ENCODE results near the gene TTC9. TPM values are rescaled to one million over a fixed set of nuclear protein-coding genes. Genes with fewer than 3 reads are reported as not detected.
A peak's percentile ranks its signal among the peaks of the same experiment; 100 is the strongest.

TTC9 gene
- total RNA-seq, 1 donor from 2014 or later: 1.2 TPM

DNA sequence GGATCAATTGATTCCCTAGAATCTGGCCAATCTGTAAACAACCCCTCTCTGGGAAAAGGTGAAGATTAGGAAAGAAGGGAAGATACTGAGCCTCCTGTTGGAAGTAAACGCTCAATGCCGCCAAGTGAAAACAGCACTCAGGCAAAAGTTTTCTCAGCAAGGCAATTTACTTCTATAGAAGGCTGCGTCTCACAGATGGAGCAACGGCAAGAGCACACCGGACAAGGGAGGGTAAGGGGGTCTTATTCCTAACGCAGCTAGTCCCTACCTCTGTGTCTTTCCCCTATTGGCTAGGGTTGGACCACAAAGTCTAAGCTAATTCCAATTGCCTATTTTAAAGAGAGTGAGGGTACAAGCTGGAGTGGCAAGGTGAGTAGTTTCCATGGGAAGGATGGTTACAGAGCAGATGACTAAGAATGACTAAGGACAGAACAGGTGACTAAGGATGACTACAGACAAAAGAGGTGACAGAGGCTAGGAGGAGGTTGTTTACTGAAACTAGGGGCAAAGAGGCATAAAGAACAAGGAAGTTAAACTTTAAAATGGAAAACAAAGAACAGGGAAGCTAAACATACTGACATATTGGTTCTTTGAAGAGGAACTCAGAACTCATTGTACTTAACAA, 5.6 kb upstream of the TTC9 start:
- Mint-ChIP-seq H3K27ac (ENCODE audit: unreplicated experiment) (no peak overlapping the region), H3K4me1 (ENCODE audit: unreplicated experiment) (peaks cover 2% of the 10 kb centered on the region), H3K27me3 (ENCODE audit: unreplicated experiment) (peaks cover 62% of the 10 kb centered on the region), H3K36me3 (ENCODE audit: unreplicated experiment) (no peaks in the 10 kb centered on the region), H3K4me3 (ENCODE audit: unreplicated experiment) (no peak overlapping the region), H3K9me3 (ENCODE audit: unreplicated experiment) (no peaks in the 10 kb centered on the region)
- DNase-seq (ENCODE audit: extremely low spot score, unreplicated experiment): no peak
- TF ChIP-seq, protein P1, sequence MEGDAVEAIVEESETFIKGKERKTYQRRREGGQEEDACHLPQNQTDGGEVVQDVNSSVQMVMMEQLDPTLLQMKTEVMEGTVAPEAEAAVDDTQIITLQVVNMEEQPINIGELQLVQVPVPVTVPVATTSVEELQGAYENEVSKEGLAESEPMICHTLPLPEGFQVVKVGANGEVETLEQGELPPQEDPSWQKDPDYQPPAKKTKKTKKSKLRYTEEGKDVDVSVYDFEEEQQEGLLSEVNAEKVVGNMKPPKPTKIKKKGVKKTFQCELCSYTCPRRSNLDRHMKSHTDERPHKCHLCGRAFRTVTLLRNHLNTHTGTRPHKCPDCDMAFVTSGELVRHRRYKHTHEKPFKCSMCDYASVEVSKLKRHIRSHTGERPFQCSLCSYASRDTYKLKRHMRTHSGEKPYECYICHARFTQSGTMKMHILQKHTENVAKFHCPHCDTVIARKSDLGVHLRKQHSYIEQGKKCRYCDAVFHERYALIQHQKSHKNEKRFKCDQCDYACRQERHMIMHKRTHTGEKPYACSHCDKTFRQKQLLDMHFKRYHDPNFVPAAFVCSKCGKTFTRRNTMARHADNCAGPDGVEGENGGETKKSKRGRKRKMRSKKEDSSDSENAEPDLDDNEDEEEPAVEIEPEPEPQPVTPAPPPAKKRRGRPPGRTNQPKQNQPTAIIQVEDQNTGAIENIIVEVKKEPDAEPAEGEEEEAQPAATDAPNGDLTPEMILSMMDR (IDR thresholded peaks at IDR 0.05): no peak

DNA sequence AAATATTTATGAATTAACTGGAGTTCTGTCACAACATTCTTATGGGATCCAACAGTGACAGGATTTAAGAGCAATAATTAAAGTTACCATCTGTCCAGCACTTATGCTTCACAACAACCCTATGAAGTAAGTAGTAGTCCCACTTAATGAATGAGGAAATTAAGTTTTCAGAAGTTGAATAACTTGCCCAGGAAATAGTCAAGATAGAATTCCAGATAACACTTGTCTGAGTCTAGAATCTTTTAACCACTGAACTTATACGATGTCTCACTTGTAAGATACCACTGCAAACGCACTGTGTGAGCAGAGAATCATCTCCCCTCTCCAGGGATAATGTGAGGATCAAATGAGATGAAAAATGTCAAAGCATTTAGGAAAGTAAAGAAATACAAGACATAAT, 3.3 kb upstream of the TTC9 start:
- no peaks in the 10 kb centered on the region for H3K36me3 Mint-ChIP-seq (ENCODE audit: unreplicated experiment)
- no peaks in the 10 kb centered on the region for H3K9me3 Mint-ChIP-seq (ENCODE audit: unreplicated experiment)
- TF ChIP-seq, protein P1 (IDR thresholded peaks at IDR 0.05): no peak
- H3K4me3 Mint-ChIP-seq (ENCODE audit: unreplicated experiment): no peak overlapping the region
- no peak overlapping the region for H3K27ac Mint-ChIP-seq (ENCODE audit: unreplicated experiment)
- peaks cover 66% of the 10 kb centered on the region for H3K27me3 Mint-ChIP-seq (ENCODE audit: unreplicated experiment)
- peaks cover 15% of the 10 kb centered on the region for H3K4me1 Mint-ChIP-seq (ENCODE audit: unreplicated experiment)
- no peak for DNase-seq (ENCODE audit: extremely low spot score, unreplicated experiment)

DNA sequence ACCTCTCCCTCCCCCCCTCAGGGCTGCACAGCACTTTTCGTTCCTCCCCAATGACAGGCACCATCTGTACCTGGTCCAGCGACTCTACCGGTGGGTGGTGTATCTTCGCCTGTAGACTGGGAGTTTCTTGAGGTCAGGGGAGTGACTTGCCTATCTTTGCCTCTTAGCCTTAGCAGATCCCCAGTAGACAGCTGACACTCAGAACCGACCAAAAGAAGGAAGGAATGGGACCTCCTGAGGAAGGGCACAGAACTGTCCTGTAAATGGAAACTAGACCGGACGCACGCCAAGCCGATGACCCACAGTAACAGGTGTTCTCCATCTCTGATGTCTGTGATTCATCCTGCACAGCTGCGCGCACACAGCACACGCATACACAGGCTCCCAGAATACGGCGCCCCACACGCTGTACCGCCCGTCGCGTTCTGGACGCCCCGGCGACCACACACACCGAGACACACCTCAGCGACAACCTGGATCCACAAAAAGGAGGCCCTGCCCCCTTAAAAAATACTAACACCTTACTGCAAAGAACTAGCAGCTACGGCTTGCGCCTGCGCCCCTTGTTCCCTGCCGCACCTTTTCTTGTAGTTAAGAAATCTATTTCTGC, 673 bp upstream of the TTC9 start:
- Mint-ChIP-seq H3K27me3 (ENCODE audit: unreplicated experiment) (peaks cover 48% of the 10 kb centered on the region), H3K36me3 (ENCODE audit: unreplicated experiment) (no peaks in the 10 kb centered on the region), H3K4me1 (ENCODE audit: unreplicated experiment) (peaks cover 17% of the 10 kb centered on the region), H3K9me3 (ENCODE audit: unreplicated experiment) (no peaks in the 10 kb centered on the region), H3K27ac (ENCODE audit: unreplicated experiment) (no peak overlapping the region), H3K4me3 (ENCODE audit: unreplicated experiment) (peak overlapping the region; percentile 78)
- DNase-seq (ENCODE audit: extremely low spot score, unreplicated experiment): no peak
- TF ChIP-seq, protein P1 (IDR thresholded peaks at IDR 0.05): no peak

DNA sequence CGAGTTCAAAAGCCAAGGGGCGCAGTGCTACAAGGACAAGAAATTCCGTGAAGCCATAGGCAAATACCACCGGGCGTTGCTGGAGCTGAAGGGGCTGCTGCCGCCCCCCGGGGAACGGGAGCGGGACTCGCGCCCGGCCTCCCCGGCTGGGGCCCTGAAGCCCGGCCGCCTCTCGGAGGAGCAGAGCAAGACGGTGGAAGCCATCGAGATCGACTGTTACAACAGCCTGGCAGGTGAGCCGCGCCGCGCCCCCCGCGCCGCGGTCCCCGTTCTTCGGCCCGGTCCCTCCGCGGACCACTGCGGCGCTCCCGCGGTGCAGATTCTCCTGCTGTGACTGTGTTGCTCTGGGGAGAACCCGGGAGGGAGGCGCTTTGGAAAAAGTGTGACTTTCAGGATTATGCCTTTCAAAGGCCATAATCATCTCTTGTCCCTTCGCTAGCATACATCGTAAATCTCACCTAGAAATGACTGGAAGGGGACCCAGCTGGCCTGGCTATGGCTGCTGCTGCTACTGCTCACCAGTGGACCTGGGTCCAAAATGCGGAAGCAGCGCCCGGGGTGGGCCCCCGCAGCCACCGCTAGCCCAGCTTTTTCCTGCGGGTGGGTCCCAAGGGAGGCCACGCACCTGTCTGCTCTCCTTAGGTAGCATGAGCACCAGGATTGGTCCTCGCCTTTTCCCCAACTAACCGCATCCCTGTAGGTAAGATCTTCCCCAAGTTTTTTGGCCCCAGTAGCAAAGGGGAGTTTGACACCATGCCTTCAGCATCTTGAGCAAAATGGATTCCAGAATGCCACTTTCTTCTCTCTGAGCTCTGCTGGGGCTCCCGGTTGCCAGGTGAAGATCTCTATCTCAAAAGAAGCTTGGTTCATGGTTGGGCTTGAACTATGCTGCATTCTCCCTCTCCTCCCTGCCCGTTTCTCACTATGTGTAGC, 853 bp downstream of the TTC9 start:
- no peak for DNase-seq (ENCODE audit: extremely low spot score, unreplicated experiment)
- Mint-ChIP-seq H3K27ac (ENCODE audit: unreplicated experiment) (no peak overlapping the region), H3K4me3 (ENCODE audit: unreplicated experiment) (peak overlapping the region; percentile 78), H3K4me1 (ENCODE audit: unreplicated experiment) (peaks cover 17% of the 10 kb centered on the region), H3K9me3 (ENCODE audit: unreplicated experiment) (no peaks in the 10 kb centered on the region), H3K36me3 (ENCODE audit: unreplicated experiment) (no peaks in the 10 kb centered on the region), H3K27me3 (ENCODE audit: unreplicated experiment) (peaks cover 38% of the 10 kb centered on the region)
- TF ChIP-seq, protein P1 (IDR thresholded peaks at IDR 0.05): no peak

DNA sequence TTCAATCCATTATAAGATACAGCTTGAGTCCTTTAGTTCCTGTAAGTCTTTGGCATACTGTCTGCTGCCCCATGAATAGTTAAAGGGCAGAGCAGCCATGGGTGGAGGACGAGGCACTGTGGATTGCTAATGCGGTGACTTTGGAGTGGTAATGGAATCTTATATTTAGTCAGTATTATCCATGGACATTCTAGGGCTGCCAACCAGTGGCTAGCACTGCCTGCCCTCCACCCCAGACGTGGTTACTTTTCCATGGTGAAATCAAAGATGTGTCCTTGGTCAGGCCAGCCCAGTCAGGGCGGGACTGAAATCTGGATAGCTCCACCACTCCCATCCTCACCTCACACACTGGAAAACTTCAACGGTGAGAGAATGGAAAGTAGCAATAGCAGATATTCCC, 2.3 kb downstream of the TTC9 start:
- DNase-seq (ENCODE audit: extremely low spot score, unreplicated experiment): no peak
- Mint-ChIP-seq H3K27ac (ENCODE audit: unreplicated experiment) (no peak overlapping the region), H3K9me3 (ENCODE audit: unreplicated experiment) (no peaks in the 10 kb centered on the region), H3K27me3 (ENCODE audit: unreplicated experiment) (peaks cover 27% of the 10 kb centered on the region), H3K4me1 (ENCODE audit: unreplicated experiment) (peaks cover 17% of the 10 kb centered on the region), H3K36me3 (ENCODE audit: unreplicated experiment) (no peaks in the 10 kb centered on the region), H3K4me3 (ENCODE audit: unreplicated experiment) (no peak overlapping the region)
- TF ChIP-seq, protein P1 (IDR thresholded peaks at IDR 0.05): no peak
